CD4-positive, alpha-beta T cell treated with Interferon alpha-2 for 1 hour (primary cell): Measurements from ENCODE around the gene LPCAT4.
"Not testable (repeated sequence)": the region's sequence is repeated elsewhere in the genome, so short reads cannot be mapped to it uniquely, and the experiment has no call there.

Experiments used
- DNase-seq, 2 donors: peaks; one replicate each; pipeline ENCODE4 v3.0.0-alpha.2; 2020 to 2022

LPCAT4 gene, protein sequence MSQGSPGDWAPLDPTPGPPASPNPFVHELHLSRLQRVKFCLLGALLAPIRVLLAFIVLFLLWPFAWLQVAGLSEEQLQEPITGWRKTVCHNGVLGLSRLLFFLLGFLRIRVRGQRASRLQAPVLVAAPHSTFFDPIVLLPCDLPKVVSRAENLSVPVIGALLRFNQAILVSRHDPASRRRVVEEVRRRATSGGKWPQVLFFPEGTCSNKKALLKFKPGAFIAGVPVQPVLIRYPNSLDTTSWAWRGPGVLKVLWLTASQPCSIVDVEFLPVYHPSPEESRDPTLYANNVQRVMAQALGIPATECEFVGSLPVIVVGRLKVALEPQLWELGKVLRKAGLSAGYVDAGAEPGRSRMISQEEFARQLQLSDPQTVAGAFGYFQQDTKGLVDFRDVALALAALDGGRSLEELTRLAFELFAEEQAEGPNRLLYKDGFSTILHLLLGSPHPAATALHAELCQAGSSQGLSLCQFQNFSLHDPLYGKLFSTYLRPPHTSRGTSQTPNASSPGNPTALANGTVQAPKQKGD

DNA sequence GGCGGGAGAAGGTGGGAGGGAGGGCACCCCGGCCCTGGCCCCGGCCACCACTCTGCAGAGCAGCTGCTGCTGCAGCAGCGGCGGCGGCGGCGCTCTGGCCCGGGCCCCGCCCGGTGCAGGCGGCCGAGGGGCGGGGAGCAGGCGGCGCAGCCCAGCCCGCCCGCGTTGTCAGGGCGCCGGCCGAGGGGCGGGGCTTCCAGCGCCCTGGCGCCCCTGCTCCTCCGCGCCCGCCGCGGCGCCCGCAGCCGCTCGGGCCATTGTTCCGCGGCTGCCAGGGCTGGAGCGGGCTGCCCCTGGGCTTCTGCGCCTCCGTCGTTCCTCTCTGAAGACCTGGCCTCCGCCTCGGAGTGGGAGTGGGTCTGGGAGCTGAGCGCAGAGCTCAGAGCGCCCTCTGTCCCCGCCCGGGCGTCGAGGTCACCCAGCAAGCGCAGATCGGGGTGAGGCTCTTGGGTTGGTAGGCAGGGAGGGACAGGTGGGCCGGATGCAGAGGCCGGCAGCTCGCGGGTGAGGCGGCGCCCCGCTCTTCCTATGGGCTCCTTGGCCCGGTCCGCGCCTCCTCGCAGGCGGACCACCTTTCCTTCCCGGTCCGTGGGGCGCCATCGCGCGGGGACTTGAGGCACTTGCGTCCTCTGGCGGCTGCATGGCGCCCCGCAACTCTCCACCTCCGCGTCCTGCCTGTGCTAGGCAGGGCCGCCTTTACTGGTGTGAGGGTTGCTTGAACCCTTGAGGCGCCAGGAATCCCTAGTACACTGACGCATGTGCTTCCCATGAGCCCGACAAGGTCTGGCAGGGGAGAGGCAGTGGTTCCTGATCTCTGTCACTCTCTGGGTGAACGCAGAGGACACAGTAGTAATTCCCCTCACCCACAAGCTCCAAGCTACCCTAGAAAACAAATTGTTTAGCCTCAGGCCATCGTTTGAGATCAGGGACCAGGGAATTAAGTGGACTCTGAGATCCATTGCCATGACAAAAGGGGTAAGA is at the start of gene LPCAT4:
LPCAT4 (minus strand) TSS at position 96 of the 981 bp plus-strand sequence. CDS start 96 bp downstream, outside the sequence.
- DNase-seq, result peak; percentile 89 to 93

DNA sequence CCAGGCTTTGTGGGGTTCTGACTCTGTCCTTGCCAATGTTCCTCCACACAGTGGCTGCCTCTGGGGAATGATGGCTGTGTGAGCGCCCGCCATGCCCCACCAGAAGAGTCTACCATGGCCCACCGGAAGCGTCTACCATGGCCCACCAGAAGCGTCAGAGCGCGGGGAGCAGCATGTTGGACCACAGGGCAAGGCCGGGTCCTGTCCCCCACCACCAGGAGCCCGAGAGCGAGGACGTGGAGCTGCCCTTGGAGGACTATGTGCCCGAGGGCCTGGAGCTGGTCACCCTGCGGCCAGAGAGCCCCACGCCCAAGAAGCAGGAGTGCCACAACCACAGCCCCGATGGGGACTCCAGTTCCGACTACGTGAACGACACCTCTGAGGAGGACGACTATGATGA is 42.5 kb upstream of the LPCAT4 start:
- DNase-seq, result not testable (repeated sequence)

DNA sequence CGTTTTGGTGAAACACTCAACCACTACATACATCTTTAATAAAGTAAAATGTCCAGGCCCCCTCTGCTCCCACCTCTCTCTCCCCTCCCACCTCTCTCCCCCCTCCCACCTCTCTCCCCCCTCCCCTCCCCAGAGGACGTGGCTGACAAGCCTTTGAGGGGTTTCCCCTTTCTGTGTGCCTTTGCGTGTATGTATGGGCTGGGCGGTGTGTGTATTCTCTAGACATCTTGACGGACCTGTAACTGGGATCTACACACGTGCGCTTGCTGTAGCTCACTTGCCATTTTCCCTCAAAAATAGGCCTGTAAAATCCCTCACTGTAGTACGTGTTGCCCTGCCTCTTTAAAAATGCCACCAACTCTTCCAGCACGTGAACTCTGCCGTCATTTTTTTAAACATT is 42.0 kb upstream of the LPCAT4 start:
- DNase-seq, result not testable (repeated sequence)

DNA sequence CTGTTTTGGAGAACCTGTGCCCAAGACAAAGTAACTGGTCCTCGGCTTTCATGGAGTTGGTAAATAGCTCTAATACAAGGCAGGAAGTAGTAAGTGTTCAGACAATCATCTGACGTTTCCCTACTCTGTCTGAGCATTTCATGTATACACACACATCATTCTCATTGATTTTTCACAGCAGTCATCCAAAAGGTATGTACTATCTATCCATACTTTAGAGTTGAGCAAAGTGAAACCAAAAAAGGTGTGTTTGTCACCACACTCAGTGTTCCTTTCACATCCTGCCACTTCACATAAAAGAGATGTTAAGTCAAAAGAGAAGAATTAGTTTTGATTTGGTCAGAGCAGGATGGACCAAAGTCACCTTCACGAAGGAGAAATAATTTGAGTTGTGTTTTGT is 36.9 kb upstream of the LPCAT4 start:
- not testable (repeated sequence) for DNase-seq

DNA sequence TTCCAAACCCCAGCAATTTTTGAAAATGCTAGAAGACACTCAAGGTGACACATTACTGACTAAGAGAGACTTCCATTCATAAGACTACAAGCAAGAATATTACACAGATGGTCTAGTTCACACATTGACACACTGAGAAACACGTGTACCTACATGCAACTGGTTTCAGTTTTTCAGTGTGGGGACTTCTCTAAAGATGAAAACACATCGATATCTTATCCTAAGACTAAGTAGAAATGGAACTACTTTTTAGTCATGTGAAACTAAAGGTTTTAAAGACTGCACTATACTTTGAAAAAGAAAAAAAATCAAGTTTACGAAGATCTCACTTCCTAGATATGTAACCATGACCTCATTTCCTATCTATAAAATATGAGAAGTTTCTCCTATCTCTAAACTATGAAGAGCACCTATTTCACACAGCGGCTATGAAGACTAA is 36.2 kb upstream of the LPCAT4 start:
- peak in 1 of 2 donors; percentile 14 for DNase-seq

DNA sequence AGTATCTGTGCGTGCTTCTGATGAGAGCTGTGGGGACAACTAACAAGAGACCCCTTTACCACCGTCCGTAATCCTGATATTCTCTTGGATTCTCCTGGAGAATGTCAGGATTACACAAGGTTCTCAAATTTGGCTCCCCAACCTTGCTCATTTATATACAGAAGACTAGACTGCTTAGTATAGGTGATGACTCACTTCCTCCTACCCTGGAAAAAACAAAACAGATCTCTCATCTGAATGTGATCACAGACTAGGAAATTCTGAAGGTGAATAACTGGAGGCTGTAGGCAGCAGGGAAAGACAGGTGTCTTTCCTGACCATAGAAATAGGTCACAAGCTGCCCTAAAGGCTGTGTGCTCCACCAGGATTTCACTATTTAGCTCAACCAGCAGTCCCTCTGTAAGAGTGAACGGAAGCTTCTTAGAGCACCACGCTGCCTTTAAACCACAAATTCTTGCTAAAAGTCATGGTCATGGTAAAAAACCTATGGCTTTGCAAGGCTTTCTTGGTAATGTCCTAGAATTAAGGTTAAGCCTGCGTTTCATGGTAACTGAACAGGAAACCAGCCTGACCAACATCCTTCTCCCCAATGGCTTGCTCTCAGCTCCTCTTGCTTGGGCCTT is 30.8 kb upstream of the LPCAT4 start:
- peak in 1 of 2 donors; percentile 28 for DNase-seq

DNA sequence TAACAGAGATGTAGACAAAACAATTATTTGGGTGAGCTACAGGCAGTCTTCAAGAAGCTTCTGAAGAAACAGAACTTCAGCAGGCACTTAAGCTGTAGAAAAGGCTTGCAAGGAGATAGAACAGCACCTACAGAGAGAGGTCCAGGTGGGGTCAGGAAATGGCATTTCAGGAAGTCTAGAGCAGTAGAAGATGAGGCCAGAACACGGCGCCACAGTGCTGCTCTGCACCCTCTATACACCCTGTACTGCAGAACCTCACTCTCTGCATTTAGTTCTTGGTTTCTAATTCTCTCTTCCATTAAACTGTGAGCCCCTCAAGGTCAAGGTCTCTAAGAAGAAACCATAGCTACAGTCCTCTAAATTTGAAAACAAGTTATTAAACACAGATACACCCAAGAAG is 26.0 kb upstream of the LPCAT4 start:
- DNase-seq, result not testable (repeated sequence)

DNA sequence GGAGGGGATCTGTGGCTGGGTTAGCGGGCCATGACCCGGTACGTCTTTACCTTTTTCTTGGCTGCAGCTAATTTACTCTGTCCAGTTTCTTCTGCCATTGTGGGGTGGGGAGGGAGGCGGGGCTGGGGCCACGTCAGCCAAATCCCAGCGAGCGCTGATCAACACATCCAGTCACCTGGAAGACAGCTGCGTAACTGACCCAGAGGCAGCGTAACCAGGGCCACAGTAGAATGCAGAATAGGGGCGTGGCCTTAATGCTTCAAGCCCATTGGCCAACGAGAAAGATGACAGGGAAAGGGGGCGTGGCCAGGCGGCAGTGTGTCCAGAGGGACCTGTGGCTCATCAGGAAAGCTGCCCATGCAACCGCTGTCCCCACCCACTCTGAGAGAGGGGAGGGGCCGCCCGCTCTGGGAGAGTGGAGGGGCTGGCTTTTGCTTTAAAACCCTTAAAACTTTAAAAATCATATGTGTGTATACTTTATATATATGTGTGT is 22.6 kb upstream of the LPCAT4 start:
- not testable (repeated sequence) for DNase-seq

DNA sequence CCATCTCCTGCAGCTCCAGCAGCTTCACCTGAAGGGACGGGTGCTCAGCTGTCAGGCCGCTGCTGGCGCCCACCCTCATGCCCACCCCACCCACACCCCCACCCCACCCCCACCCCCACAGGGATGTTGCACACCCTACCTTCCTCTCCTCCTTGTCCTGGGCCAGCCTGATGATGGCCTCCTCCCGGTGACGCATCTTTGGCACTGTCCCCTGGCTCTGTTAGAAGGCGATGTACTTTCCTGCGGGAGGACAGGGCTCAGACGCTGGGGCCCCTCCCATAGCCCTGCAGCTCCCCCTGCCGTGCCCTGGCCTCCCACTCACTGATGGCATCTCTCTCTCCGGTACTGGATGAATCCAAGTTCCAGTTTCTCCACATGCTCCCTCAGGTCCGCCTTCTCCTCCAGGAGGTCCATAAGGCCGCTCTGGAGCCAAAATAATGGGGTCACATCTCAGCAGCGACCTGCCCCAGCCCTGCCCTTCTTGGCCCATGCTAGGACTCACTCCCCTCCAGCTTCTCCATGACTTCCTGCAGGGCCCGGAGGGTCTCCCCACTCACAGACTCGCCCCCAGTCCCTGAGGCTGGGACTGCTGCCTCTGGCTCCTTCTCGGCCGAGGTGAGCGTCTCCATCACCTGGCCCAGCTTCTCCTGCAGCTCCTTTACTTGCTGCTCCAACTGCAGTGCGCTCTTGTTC is 15.0 kb upstream of the LPCAT4 start:
- DNase-seq, result not testable (repeated sequence)

DNA sequence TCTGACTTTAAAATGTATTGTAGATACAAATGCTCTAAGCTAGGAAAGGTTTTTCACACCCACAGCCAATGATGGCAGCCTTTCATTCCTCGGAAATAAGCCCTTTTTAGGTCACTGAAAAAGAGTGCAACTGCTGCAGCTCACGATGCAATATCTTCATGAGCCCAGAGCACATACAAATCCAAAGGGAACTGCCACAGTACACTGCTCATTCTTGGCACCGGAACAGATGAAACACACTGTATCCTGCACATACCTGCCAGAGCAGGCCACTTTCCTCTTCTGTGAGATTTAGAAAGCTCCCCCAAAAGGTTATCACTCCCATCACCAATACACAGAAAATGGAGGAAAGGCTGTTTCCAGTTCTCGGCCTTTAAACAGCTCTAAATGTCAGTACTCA is 13.5 kb upstream of the LPCAT4 start:
- DNase-seq, result not testable (repeated sequence)

DNA sequence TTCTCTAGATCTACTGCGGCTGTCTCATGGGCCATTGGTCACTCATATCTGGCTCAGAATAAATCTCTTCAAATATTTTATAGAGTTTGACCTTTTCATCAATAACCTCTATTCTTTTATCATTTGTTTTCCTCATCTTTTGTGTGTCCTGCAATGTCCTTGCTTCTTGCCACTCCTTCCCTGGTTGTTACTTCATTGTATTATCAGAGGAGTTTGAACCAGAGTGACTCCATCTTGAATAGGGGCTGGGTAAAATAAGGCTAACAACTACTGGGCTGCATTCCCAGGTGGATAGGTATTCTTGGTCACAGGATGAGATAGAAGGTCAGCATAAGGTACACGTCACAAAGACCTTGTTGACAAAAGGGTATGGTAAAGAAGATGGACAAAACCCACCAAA is 9.9 kb upstream of the LPCAT4 start:
- no peak for DNase-seq

DNA sequence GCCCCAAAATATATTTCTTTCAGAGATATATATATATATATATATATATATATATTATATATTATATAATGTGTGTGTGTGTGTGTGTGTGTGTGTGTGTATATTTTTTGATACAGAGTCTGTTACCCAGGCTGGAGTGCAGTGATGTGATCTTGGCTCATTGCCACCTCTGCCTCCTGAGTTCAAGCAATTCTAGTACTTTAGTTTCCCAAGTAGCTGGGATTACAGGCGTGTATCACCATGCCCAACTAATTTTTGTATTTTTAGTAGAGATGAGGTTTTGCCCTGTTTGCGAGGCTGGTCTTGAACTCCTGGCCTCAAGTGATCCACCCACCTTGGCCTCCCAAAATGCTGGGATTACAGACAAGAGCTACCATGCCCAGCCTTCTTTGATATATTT is 8.5 kb upstream of the LPCAT4 start:
- DNase-seq, result not testable (repeated sequence)

DNA sequence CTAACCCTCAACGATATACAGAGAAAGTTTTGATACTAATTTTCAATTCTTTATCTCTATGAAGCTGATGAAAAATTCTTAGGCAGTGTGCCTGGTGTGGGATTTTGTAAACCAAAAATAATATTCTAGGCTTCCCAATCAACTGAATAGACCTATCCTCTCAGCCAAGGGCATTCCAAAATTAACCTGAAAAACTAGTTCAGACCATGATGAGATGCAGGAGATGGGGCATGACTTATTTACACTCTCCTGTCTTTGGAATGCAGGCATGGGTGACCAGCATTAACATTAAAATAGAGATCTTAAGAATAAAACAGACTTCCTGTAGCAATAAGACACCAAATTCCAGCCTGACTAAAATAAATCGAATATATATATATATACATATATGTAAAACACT is 7.8 kb upstream of the LPCAT4 start:
- DNase-seq, result no peak

DNA sequence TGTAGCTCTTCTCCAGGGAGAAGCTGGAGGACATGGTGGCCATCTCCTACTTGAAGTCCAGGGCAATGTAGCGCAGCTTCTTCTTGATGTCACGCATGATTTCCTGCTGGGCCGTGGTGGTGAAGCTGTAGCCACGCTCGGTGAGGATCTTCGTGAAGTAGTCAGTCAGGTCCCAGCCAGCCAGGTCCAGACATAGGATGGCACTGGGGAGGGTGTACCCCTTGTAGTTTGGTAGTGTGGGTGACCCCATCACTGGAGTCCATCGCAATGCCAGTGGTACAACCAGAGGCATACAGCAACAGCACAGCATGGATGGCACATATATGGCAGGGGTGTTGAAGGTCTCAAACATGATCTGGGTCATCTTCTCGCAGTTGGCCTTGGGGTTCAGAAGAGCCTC is 7.0 kb upstream of the LPCAT4 start:
- no peak for DNase-seq

DNA sequence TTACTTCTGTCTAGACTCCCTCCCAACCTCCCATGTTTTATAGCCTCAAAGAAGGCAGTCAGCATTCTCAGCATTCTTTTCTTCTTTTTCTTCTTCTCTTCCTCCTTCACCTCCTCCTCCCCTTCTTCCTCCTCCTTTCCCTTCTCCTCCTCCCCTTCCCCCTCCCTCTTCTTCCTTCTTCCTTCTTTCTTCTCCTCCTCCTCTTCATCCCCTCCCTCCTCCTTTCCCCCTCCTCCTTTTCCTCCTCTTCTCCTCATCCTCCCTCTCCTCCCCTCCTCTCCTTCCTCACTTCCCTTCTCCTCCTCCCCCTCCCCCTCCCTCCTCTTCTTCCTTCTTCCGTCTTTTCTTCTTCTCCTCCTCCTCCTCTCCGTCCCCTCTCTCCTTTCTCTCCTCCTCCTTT is 3.6 kb upstream of the LPCAT4 start:
- DNase-seq, result no peak

DNA sequence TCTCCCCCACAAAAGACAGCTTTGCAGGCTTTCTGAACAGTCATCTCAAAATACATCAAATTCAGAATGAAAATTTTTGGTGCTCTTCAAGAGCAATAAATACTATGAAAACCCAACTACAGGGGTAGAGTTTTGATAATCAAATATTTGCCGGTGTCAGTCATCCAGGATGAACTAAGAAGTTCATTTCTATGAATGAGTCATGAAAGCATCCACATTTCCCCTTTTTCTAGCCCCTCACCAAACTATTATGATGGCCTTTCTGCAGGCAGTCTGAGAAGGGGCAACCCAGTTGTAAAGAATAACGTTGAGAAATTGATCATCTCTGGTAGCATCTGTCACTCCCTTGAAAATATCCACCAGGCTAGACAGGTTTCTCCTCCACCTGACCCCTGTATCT is 3.1 kb upstream of the LPCAT4 start:
- no peak for DNase-seq

DNA sequence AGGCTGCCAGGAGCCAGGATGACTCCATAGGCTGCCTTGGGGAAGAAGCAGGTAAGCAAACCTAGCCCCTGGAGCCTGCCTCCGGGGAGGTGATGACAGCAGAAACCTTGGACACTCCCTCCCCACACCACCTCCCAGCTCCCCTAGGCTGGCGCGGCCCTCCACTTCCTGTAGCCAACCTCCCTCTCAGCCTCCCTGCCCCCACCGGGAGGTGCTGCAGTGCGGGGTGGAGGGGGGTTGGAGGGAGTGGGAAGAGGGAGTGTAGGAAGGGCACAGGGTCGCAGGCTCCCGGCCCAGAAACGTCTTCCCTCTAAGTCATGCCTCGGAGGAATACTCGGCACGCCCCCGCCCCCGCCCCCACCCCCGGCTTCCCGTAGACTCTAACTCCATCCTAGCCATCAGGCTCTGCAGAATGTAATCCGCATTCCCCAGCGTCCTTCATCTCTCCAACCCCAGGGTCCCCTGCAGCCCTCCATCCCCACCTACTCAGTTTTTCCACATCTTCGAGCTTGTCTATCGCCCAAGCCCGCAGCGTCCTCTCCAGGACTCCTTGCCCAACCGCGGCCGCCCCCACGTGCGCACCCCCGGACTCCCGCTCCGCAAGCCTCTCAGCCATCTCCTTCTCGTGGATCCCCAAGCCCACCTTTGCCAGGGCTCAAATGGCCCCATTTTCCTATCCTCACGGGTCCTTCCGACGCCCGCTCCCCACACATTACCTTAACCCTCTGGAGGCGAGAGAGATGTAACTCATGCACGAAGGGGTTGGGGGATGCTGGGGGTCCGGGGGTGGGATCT is 528 bp downstream of the LPCAT4 start:
- DNase-seq, result peak; percentile 12 to 52

DNA sequence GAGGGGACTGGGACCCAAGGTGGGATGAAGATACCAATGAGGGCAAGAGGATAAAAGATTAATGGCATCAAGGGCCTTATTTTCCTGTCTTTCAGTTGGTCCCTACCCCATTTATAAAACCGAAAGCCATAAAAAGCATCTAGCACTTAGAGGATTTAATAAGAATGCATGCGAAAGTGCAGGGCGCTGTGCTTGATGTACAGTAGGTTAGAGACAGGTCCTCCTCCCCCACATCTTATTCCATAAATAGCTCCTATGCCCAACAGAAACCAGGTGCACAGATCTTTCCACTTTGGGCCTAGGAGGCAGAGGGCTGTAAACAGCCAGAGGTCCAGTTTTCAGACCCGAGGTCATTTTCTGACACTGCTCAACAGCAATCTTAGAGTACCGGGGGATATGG is 1.2 kb downstream of the LPCAT4 start:
- DNase-seq, result no peak

DNA sequence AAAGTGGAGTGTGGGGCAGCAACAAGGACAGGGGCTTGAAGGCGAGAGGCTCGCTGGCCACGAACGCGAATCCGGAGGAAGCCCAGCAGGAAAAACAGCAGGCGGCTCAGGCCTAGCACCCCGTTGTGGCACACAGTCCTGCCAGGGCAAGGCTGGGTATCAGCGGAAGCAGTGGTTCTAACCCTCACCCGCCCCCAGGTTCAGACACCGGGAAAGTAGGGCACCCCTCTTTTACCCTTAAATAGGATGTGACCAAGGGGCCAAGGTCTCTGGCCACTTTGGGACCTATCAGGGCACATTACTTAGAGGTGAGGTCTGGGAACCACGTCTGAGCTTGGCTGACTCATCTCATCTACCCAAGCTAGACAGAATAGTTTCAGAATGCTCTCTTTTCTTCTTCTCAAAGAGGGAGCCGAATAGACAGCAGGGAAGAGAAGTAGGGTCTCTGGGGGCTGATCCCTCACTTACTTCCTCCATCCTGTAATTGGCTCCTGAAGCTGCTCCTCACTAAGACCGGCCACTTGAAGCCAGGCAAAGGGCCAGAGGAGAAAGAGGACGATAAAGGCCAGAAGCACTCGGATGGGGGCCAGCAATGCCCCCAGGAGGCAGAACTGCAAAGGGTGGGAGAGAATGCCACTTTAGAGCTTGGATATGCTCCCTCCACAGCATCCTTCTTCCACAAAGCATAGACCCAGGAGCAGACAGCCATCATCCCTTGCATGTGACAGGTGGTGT is 1.7 kb downstream of the LPCAT4 start:
- peak in 1 of 2 donors; percentile 14 for DNase-seq

DNA sequence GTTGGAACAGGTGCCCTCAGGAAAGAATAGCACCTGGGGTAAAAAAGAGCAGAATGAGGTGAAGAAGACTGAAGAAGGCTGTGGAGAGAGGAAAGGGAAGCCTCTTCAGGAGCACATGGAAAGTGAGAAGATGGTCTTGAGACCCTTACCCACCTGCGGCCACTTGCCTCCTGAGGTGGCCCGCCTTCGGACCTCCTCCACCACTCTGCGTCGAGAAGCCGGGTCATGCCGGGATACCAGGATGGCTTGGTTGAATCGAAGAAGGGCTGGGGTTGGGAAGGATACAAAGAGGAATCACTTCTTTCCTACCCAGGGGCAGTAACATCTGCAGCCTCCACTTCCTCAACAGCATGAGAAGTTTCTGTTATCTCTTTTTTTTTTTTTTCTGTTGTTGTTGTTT is 3.0 kb downstream of the LPCAT4 start:
- no peak for DNase-seq
